Left renal cortex interstitium (tissue), 4 donors: Measurements from ENCODE around the gene SRXN1. TPM values are rescaled to one million over a fixed set of nuclear protein-coding genes. Genes with fewer than 3 reads are reported as not detected.

Experiments used
- DNase-seq, 4 donors: peaks; one replicate each; pipeline ENCODE4 v3.0.0-alpha.2; 2013; ENCODE audit warnings: low read depth in 4 of 4, low spot score in 2 of 4, missing footprints in 1 of 4
- polyA plus RNA-seq, 4 donors: library from polyadenylated mRNA; unstranded; fragments of 120-200 nt; gene quantifications; one replicate each; pipeline ENCODE4 v1.2.1, GENCODE V29; 2013; ENCODE audit not compliant: insufficient read length in 4 of 4

The SRXN1 gene
- polyA plus RNA-seq, 4 donors = 10.4 to 15.1 (median 13.1) TPM

DNA sequence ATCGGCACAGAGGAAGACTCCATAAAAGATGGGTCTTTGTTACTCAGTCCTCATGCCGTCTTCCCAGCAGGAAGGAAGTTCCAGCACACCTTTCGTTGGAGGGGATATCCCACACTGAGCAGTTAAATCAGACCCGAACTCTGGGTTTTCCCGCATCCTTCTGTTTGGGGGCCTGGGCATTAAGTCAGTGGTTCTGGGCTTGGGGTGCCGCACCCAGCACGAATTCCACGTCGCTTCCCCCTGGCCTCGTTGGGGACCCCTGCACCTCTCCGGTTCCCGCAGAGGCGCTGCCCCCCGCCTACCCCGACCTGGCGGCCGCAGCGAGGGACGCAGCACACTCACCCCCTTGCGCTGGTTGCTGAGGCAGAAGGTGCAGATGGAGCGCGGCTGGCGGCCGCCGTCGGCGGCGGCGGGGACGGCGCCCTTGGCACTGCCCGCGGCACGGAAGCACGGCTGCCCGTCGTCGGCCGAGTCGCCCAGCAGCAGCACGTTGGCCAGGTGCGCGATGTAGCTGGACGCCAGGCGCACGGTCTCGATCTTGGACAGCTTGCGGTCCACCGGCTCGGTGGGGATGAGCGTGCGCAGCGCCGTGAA lies 43.5 kb downstream of the SRXN1 start:
- no peak for DNase-seq

DNA sequence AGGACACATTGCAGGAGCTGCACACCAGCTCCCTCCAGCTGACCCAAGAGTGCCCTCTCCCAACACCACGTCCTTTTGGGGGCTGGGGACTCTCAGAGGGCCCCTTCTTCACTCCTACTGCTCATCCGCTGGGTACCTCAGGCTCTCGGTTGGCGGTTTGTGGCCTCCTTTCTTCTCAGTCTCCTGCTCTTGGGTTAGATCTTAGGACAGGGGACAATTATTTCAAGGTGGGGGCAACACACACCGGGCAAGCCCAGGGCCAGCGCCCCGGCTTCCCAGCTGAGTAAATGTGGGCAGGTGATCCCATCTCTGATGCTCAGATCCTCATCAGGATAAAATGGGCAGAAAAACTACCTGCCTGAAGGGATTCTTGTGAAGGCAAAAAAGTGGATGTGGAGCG lies 44.0 kb downstream of the SRXN1 start:
- DNase-seq = no peak

DNA sequence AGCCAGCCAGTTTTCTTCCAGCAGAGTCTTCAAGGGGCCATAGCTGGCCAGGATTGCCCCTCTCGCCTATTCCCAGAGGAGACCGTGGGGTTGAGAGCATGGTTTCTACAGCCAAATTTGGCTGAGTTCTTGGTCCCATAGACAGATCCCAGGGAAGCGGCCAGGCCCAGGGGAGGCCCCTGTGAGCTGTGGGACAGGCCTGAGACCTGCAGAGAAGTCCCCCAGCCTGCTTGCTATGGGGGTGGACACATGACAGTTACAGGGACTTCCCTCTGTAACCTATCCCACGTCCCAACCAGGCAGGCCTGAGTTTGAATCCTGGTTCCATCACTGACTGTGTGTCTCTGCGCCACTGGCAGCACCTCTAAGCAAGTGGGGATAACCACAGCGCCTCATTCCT lies 45.5 kb downstream of the SRXN1 start:
- no peak for DNase-seq

DNA sequence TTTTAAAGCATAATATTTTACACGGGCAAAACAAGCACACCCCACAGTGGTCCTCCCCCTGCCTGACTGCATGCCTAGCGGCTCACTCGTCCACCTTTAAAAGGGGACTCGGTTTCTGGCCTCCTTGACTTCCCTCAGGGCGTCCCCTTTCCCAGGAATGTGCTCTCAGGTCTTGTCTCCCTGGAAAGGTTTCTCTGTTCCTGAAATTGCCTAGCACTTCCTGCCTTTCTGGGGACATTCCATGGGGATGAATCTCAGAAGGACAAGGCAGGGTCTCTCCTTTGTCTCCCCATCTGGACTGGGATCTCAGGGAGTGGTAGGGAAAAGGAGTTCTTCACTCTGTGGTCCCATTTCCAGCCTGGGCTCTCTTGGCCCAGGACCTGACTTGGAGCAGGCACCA lies 47.8 kb downstream of the SRXN1 start:
- no peak for DNase-seq

DNA sequence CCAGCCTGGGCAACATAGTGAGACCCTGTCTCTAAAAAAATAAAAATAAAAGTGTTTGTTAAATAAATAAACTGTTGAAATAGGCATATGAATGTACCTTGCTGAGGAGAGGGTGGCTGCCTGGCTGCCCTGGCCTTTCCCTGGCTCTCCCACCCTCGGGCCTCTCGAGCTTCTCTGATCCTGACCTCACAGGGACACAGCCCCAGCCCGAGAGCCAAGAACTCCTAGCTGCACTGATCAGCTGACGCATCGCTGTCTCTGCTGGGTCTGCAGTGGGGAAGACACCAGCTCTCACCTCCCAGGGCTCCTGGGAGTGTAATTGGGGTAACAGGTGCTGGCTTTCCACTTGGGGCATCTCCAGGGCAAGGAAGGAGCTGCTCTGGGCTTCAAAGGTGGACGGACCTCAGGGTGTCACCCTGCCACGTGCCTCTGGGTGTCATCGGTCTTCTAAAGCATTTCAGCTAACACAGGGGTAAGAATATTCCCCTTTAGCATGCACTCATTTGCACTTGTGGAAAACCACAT lies 49.8 kb downstream of the SRXN1 start:
- DNase-seq = no peak

DNA sequence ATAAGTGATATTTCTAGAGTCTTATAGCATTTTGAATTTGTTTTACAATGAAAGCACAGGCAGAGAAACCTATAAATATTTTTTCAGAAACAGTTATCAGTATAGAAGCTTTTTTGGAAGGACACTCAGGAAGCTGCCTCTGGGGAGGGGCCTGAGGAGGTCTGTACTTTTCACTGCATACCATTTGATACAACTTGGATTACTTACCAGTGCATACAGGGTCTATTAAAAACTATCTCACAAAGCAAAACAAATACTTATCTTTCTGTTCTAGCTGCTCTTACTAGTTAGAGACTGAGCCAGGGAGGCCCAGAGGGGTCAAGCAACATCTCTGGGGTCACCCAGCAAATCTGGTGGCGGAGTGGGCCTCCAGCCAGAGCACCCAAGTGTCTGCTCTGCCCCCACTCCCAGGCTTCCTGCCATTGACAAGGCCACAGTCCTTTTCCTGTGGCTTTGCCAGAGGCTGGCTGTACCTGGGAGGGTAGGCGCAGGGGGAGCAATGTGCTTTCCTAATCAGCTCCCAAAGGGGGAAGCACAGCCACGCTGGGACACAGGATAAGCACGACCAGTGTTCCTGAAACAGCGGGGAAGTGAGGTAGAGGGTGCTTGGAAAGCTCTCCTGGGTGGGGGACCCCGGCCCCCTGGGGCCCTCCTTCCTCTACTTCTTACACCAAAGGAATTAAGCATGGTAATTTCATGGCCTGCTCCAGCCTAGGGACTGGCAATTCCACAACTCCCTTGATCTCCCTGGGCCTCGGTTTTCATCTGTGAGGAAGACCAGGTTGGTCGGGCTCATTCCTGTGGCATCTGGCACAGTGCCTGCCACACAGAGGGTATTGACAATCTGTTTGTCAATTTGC lies 50.7 kb downstream of the SRXN1 start:
- no peak for DNase-seq

DNA sequence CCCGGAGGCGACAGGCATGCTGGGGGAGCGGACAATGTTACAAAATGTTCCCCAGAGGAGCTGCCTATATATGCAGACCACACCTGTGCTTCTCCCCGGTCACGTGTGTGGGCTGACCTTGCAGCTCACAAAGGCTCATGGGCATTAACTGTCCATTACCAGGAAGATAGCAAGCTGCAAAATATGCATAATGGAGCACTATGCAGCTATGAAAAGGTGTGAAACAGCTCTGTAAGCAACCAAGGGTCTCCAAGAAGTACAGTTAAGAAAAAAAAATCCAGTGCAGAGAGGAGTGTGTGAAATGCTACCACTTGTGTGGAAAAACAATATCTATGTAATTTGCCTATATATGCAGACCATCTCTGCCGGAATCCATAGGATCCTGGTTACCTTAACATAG lies 52.3 kb downstream of the SRXN1 start:
- DNase-seq = no peak

DNA sequence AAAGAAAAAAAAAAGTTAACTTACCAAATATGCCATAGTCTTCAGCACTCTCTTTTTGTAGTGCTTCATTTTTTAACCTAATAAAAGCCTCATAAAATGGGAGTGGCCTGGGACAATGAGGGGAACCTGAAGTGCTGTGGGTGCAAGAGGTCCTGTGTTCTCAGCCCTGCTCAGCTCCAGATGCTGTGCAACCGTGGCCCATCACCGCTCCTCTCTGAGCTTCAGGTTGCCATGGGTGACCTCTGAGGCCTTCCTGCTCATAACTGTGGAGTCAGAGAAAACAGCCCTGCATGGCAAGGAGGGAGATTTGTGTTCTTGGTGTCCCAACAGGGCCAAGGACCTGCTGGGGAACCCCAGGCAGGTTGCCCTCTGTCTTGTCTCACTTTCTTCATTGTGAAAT lies 52.9 kb downstream of the SRXN1 start:
- DNase-seq = no peak

DNA sequence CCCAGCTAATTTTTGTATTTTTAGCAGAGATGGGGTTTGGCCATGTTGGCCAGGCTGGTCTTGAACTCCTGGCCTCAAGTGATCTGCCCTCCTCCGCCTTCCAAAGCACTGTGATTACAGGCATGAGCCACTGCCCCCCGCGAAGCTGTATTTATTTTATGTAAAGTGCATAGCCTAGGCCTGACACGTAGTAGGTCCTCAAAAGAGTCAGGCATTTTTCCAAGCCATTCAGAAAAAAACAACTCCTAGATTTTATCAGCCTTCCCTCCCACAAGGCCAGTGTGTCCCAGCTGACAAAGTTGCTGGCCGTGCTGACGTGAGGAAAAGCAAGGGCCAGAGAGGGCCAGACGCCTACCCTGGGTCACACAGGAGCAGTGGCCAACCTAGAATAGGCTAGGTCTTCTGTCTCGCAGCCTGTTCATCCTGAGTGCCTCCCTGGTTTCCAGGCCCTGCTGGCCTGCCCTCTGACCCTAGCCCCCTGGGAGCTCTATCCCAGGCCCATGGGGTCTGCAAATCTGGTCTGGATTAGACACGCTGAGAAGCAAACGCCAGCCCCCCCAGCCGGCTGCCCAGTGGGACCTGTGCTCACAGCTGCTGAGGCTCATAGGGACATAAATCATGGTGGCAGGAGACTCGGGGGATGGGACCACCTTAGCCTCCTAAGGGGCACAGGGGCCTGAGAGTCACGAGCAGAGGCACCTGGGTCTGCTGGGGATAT lies 54.7 kb downstream of the SRXN1 start:
- DNase-seq = no peak

DNA sequence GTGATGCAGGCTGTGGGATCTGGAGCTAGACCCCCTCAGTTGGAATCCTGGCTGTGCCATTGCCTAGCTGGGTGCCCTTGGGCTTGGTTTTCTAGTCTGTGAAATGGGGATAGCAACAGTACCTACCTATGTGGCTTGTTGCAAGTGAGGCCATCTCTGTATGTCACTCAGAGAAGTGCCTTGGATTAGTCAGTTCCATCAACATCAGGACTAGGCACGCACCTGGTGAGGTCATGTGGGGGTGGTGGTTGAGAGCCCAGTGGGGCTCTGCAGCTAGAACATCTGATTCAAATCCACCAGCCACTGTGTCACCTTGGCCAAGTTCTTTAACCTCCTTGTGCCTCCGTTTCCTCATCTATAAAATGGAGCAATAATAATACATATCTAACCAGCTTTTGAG lies 55.4 kb downstream of the SRXN1 start:
- DNase-seq = no peak

Other genes with a start within 250 kb of the SRXN1 start
- 100 to 1,000 TPM in 2 of 4 donors, 10 to 100 TPM in 2; 66.5 to 111 (median 91.9) TPM for gene RBCK1, start 244.9 kb downstream of the SRXN1 start, polyA plus RNA-seq
- gene TBC1D20, start 190.7 kb downstream of the SRXN1 start, polyA plus RNA-seq = 10 to 100 TPM; 29.0 to 38.3 (median 32.9) TPM
- gene CSNK2A1, start 109.4 kb downstream of the SRXN1 start, polyA plus RNA-seq = 100 to 1,000 TPM; 127 to 158 (median 142) TPM
- 1 to 10 TPM; 1.0 to 2.6 (median 1.5) TPM for gene TCF15, start 42.9 kb downstream of the SRXN1 start, polyA plus RNA-seq
- under 1 TPM in 3 of 4 donors, not detected in 1; 0.07 to 0.17 (median 0.08) TPM for gene SCRT2, start 22.6 kb upstream of the SRXN1 start, polyA plus RNA-seq
- gene SLC52A3, start 115.3 kb upstream of the SRXN1 start, polyA plus RNA-seq = 1 to 10 TPM; 3.4 to 6.6 (median 4.2) TPM
- gene FAM110A, start 180.5 kb upstream of the SRXN1 start, polyA plus RNA-seq = 10 to 100 TPM in 2 of 4 donors, 1 to 10 TPM in 2; 6.5 to 13.1 (median 9.7) TPM